ENCODE results near the gene PAPLN. TPM values are rescaled to one million over a fixed set of nuclear protein-coding genes. Genes with fewer than 3 reads are reported as not detected.
A peak's percentile ranks its signal among the peaks of the same experiment; 100 is the strongest.
"Not testable (repeated sequence)": the region's sequence is repeated elsewhere in the genome, so short reads cannot be mapped to it uniquely, and the experiment has no call there.

PAPLN gene
- 0.14 TPM for polyA plus RNA-seq (2013, experiment 1 of 2)
- polyA plus RNA-seq (2013, experiment 2 of 2), result 0.11 TPM

GRCh38 chr14:73237219-73237785, at the start of gene PAPLN:
Gene PAPLN, plus strand, starts transcription at chr14:73237506. Its CDS starts 2,273 bp downstream, at chr14:73239779.
- H2AK5ac ChIP-seq (ENCODE audit: low read length), result no peak within 1 kb of the TSS

DNA sequence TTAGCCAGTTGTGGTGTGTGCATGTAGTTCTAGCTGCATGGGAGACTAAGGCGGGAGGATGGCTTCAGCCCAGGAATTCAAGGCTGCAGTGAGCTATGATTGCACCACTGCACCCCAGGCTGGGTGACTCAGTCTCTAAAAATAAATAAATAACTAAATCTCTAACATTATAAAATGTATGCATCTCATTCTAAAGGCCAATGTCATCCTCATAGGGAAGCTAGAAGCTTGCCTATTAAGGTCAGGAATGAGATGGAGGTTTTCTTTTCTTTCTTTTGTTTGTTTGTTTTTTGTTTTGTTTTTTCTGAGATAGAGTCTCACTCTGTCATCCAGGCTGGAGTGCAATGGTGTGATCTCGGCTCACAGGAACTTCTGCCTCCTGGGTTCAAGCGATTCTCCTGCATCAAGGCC, 48.8 kb upstream of the PAPLN start:
- no CpG with 5 or more reads among the region's 3 CpGs for WGBS (ENCODE audit: extremely low coverage, insufficient coverage, low lambda C conversion rate)
- no peak overlapping the region for H2BK15ac ChIP-seq (replicated peaks; ENCODE audit: low read depth)
- H2BK120ac ChIP-seq (ENCODE audit: low read depth, low read length), result no peak overlapping the region
- H3K23ac ChIP-seq (ENCODE audit: low read length), result no peak overlapping the region
- H3K4ac ChIP-seq (ENCODE audit: low read depth, low read length), result no peak overlapping the region
- H3K36me3 ChIP-seq (ENCODE audit: control insufficient read depth, insufficient read depth, low read length), result no peaks in the 10 kb centered on the region
- no peak overlapping the region for H4K8ac ChIP-seq (ENCODE audit: low read depth, low read length)
- H3K79me2 ChIP-seq (ENCODE audit: control insufficient read depth, insufficient read depth, low read length), result no peaks in the 10 kb centered on the region
- no peak overlapping the region for H3K4me2 ChIP-seq (ENCODE audit: low read length)
- no peak overlapping the region for H2AK5ac ChIP-seq (ENCODE audit: low read length)
- no peak overlapping the region for H3K56ac ChIP-seq (ENCODE audit: low read length)
- no peaks in the 10 kb centered on the region for H3K27me3 ChIP-seq (ENCODE audit: insufficient read depth, low read length, poor library complexity)
- no peak for DNase-seq
- no peak overlapping the region for H3K18ac ChIP-seq (ENCODE audit: low read length)
- no peak overlapping the region for H4K5ac ChIP-seq (ENCODE audit: low read length)
- no peaks in the 10 kb centered on the region for H3K79me1 ChIP-seq (ENCODE audit: low read length)
- no peaks in the 10 kb centered on the region for H3K4me1 ChIP-seq (ENCODE audit: control insufficient read depth, low read depth, low read length)
- no peak overlapping the region for H3K4me3 ChIP-seq (ENCODE audit: low read length)
- no peak overlapping the region for H2BK5ac ChIP-seq (ENCODE audit: low read length)
- H3K27ac ChIP-seq (ENCODE audit: low read depth, low read length), result no peak overlapping the region
- no peak overlapping the region for H3K9ac ChIP-seq (ENCODE audit: low read length)

More at GRCh38 chr14:73237219-73237785, at the start of gene PAPLN:
- H3K36me3 ChIP-seq (ENCODE audit: control insufficient read depth, insufficient read depth, low read length), result no peaks in the 10 kb centered on the region
- H2BK15ac ChIP-seq (replicated peaks; ENCODE audit: low read depth), result no peak within 1 kb of the TSS
- no peak within 1 kb of the TSS for H4K8ac ChIP-seq (ENCODE audit: low read depth, low read length)
- H2BK120ac ChIP-seq (ENCODE audit: low read depth, low read length), result no peak within 1 kb of the TSS
- DNase-seq, result peak; percentile 22
- peak within 1 kb of the TSS; percentile 52 for H3K56ac ChIP-seq (ENCODE audit: low read length)
- H3K79me1 ChIP-seq (ENCODE audit: low read length), result no peaks in the 10 kb centered on the region
- WGBS (ENCODE audit: extremely low coverage, insufficient coverage, low lambda C conversion rate), result no CpG with 5 or more reads among the region's 48 CpGs
- peak within 1 kb of the TSS; percentile 48 for H3K23ac ChIP-seq (ENCODE audit: low read length)
- no peak within 1 kb of the TSS for H3K4ac ChIP-seq (ENCODE audit: low read depth, low read length)
- peak within 1 kb of the TSS; percentile 47 for H3K9ac ChIP-seq (ENCODE audit: low read length)
- peak within 1 kb of the TSS; percentile 48 for H3K4me2 ChIP-seq (ENCODE audit: low read length)
- H3K4me3 ChIP-seq (ENCODE audit: low read length), result no peak within 1 kb of the TSS
- no peak within 1 kb of the TSS for H4K5ac ChIP-seq (ENCODE audit: low read length)
- H3K18ac ChIP-seq (ENCODE audit: low read length), result peak within 1 kb of the TSS; percentile 22
- no peak within 1 kb of the TSS for H2BK5ac ChIP-seq (ENCODE audit: low read length)
- H3K79me2 ChIP-seq (ENCODE audit: control insufficient read depth, insufficient read depth, low read length), result no peaks in the 10 kb centered on the region
- peaks cover 31% of the 10 kb centered on the region for H3K27me3 ChIP-seq (ENCODE audit: insufficient read depth, low read length, poor library complexity)
- peaks cover 5% of the 10 kb centered on the region for H3K4me1 ChIP-seq (ENCODE audit: control insufficient read depth, low read depth, low read length)
- no peak within 1 kb of the TSS for H3K27ac ChIP-seq (ENCODE audit: low read depth, low read length)

GRCh38 chr14:73189651-73190050, 47.7 kb upstream of the PAPLN start:
- no peak overlapping the region for H3K9ac ChIP-seq (ENCODE audit: low read length)
- no peak overlapping the region for H2BK5ac ChIP-seq (ENCODE audit: low read length)
- no peaks in the 10 kb centered on the region for H3K36me3 ChIP-seq (ENCODE audit: control insufficient read depth, insufficient read depth, low read length)
- H2BK120ac ChIP-seq (ENCODE audit: low read depth, low read length), result no peak overlapping the region
- no peak overlapping the region for H3K27ac ChIP-seq (ENCODE audit: low read depth, low read length)
- no peak overlapping the region for H3K4ac ChIP-seq (ENCODE audit: low read depth, low read length)
- H3K27me3 ChIP-seq (ENCODE audit: insufficient read depth, low read length, poor library complexity), result no peaks in the 10 kb centered on the region
- no peak overlapping the region for H3K4me2 ChIP-seq (ENCODE audit: low read length)
- H3K79me1 ChIP-seq (ENCODE audit: low read length), result no peaks in the 10 kb centered on the region
- no peak overlapping the region for H3K4me3 ChIP-seq (ENCODE audit: low read length)
- H3K23ac ChIP-seq (ENCODE audit: low read length), result no peak overlapping the region
- H2BK15ac ChIP-seq (replicated peaks; ENCODE audit: low read depth), result no peak overlapping the region
- DNase-seq, result no peak
- no CpG with 5 or more reads among the region's 3 CpGs for WGBS (ENCODE audit: extremely low coverage, insufficient coverage, low lambda C conversion rate)
- H3K56ac ChIP-seq (ENCODE audit: low read length), result no peak overlapping the region
- no peak overlapping the region for H4K8ac ChIP-seq (ENCODE audit: low read depth, low read length)
- H3K79me2 ChIP-seq (ENCODE audit: control insufficient read depth, insufficient read depth, low read length), result no peaks in the 10 kb centered on the region
- H3K4me1 ChIP-seq (ENCODE audit: control insufficient read depth, low read depth, low read length), result no peaks in the 10 kb centered on the region
- H4K5ac ChIP-seq (ENCODE audit: low read length), result no peak overlapping the region
- H3K18ac ChIP-seq (ENCODE audit: low read length), result no peak overlapping the region
- no peak overlapping the region for H2AK5ac ChIP-seq (ENCODE audit: low read length)

DNA sequence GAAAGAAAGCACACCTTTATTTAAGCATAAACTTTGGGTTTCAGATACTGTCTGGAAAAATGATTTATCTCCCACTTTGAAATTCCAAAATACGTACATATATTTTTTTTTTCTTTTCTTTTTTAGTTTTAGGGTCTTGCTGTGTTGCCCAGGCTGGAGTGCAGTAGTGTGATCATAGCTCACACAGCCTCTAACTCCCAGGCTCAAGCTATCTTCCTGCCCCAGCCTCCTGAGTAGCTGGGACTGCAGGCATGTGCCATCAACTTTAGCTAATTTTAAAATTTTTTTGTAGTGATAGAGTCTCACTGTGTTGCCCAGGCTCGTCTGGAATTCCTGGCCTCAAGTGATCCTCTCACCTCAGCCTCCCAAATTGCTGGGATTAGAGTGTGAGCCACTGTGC, 45.9 kb upstream of the PAPLN start:
- WGBS (ENCODE audit: extremely low coverage, insufficient coverage, low lambda C conversion rate), result no CpG with 5 or more reads among the region's 2 CpGs
- H3K36me3 ChIP-seq (ENCODE audit: control insufficient read depth, insufficient read depth, low read length), result no peaks in the 10 kb centered on the region

GRCh38 chr14:73194306-73194705, 43.0 kb upstream of the PAPLN start:
- H2BK120ac ChIP-seq (ENCODE audit: low read depth, low read length); H3K4me1 ChIP-seq (ENCODE audit: control insufficient read depth, low read depth, low read length); H3K23ac ChIP-seq (ENCODE audit: low read length); DNase-seq; H3K18ac ChIP-seq (ENCODE audit: low read length); H3K9ac ChIP-seq (ENCODE audit: low read length); H3K27ac ChIP-seq (ENCODE audit: low read depth, low read length); H2BK5ac ChIP-seq (ENCODE audit: low read length); H3K79me1 ChIP-seq (ENCODE audit: low read length); H3K4ac ChIP-seq (ENCODE audit: low read depth, low read length); H3K4me3 ChIP-seq (ENCODE audit: low read length); H3K56ac ChIP-seq (ENCODE audit: low read length); H3K79me2 ChIP-seq (ENCODE audit: control insufficient read depth, insufficient read depth, low read length); H4K5ac ChIP-seq (ENCODE audit: low read length); H2AK5ac ChIP-seq (ENCODE audit: low read length); H3K36me3 ChIP-seq (ENCODE audit: control insufficient read depth, insufficient read depth, low read length); H4K8ac ChIP-seq (ENCODE audit: low read depth, low read length); H3K27me3 ChIP-seq (ENCODE audit: insufficient read depth, low read length, poor library complexity); H2BK15ac ChIP-seq (replicated peaks; ENCODE audit: low read depth); H3K4me2 ChIP-seq (ENCODE audit: low read length): not testable (repeated sequence)
- WGBS (ENCODE audit: extremely low coverage, insufficient coverage, low lambda C conversion rate), result no CpG with 5 or more reads among the region's 8 CpGs

More for the DNA sequence above, 45.9 kb upstream of the PAPLN start:
- no peaks in the 10 kb centered on the region for H3K79me2 ChIP-seq (ENCODE audit: control insufficient read depth, insufficient read depth, low read length)
- H4K8ac ChIP-seq (ENCODE audit: low read depth, low read length), result no peak overlapping the region
- no peak overlapping the region for H3K4me2 ChIP-seq (ENCODE audit: low read length)
- no peaks in the 10 kb centered on the region for H3K27me3 ChIP-seq (ENCODE audit: insufficient read depth, low read length, poor library complexity)
- H3K23ac ChIP-seq (ENCODE audit: low read length), result no peak overlapping the region
- H2BK5ac ChIP-seq (ENCODE audit: low read length), result no peak overlapping the region
- no peak for DNase-seq
- H3K27ac ChIP-seq (ENCODE audit: low read depth, low read length), result no peak overlapping the region
- no peaks in the 10 kb centered on the region for H3K79me1 ChIP-seq (ENCODE audit: low read length)
- H3K18ac ChIP-seq (ENCODE audit: low read length), result no peak overlapping the region
- H3K56ac ChIP-seq (ENCODE audit: low read length), result no peak overlapping the region
- H3K4me1 ChIP-seq (ENCODE audit: control insufficient read depth, low read depth, low read length), result no peaks in the 10 kb centered on the region
- no peak overlapping the region for H4K5ac ChIP-seq (ENCODE audit: low read length)
- no peak overlapping the region for H2BK120ac ChIP-seq (ENCODE audit: low read depth, low read length)
- no peak overlapping the region for H2AK5ac ChIP-seq (ENCODE audit: low read length)
- no peak overlapping the region for H3K9ac ChIP-seq (ENCODE audit: low read length)
- H3K4me3 ChIP-seq (ENCODE audit: low read length), result no peak overlapping the region
- H3K4ac ChIP-seq (ENCODE audit: low read depth, low read length), result no peak overlapping the region
- no peak overlapping the region for H2BK15ac ChIP-seq (replicated peaks; ENCODE audit: low read depth)

DNA sequence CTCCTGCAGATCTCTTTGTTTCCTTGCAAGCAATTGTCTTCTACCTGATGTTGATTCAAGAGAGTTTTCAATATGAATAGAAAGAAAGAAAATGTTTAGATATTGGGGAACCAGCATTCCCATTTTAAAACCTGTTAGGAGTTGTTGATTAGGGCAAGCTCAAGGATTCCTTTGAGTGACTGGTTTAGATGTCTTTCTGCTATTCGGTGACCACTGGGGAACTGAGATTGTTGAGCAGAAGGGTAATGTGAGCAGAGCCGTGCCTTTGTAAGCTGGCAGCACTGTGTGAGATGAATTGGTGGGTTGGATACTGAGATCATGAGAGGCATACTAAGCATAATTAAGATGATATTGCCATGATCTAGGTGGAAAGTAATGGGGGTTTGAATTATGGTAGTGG, 39.1 kb upstream of the PAPLN start:
- Histone ChIP-seq H3K4me2 (ENCODE audit: low read length) (no peak overlapping the region), H3K79me1 (ENCODE audit: low read length) (no peaks in the 10 kb centered on the region), H3K23ac (ENCODE audit: low read length) (no peak overlapping the region), H3K4me3 (ENCODE audit: low read length) (no peak overlapping the region), H4K8ac (ENCODE audit: low read depth, low read length) (no peak overlapping the region), H2BK120ac (ENCODE audit: low read depth, low read length) (no peak overlapping the region), H3K18ac (ENCODE audit: low read length) (no peak overlapping the region), H2BK5ac (ENCODE audit: low read length) (no peak overlapping the region), H3K79me2 (ENCODE audit: control insufficient read depth, insufficient read depth, low read length) (no peaks in the 10 kb centered on the region), H4K5ac (ENCODE audit: low read length) (no peak overlapping the region), H3K36me3 (ENCODE audit: control insufficient read depth, insufficient read depth, low read length) (no peaks in the 10 kb centered on the region), H2BK15ac (replicated peaks; ENCODE audit: low read depth) (no peak overlapping the region), H2AK5ac (ENCODE audit: low read length) (no peak overlapping the region), H3K27ac (ENCODE audit: low read depth, low read length) (no peak overlapping the region), H3K56ac (ENCODE audit: low read length) (no peak overlapping the region), H3K9ac (ENCODE audit: low read length) (no peak overlapping the region), H3K27me3 (ENCODE audit: insufficient read depth, low read length, poor library complexity) (no peaks in the 10 kb centered on the region), H3K4me1 (ENCODE audit: control insufficient read depth, low read depth, low read length) (no peaks in the 10 kb centered on the region), H3K4ac (ENCODE audit: low read depth, low read length) (no peak overlapping the region)
- no peak for DNase-seq
- no CpG with 5 or more reads among the region's 2 CpGs for WGBS (ENCODE audit: extremely low coverage, insufficient coverage, low lambda C conversion rate)

All from mesendoderm (in vitro differentiated cells).